ENCODE results near the gene PGRMC2.

- TF ChIP-seq EZH2 (IDR thresholded peaks at IDR 0.05; ENCODE audit: borderline replicate concordance) (no peak), CTCF (IDR thresholded peaks at IDR 0.05; ENCODE audit: poor library complexity) (no peak)
Observed at GRCh38 chr4:128298146-128298758, 10.6 kb upstream of the PGRMC2 start.
